GM12875 (cell line): ENCODE results near the gene HOXC13.

Experiments
- H3K4me3 ChIP-seq: one replicate; pipeline ENCODE4 v1.5.1; 2011; ENCODE audit warnings: low read depth, low read length, control low read depth
- CTCF ChIP-seq: IDR thresholded peaks from 2 replicates; pipeline ENCODE4 v1.5.1; 2011; ENCODE audit warnings: low read depth, mild to moderate bottlenecking, control low read depth, inconsistent platforms, low read length, moderate library complexity, borderline replicate concordance; ENCODE audit not compliant: insufficient read depth

HOXC13 gene

GRCh38 chr12:53963434-53964314 lies 25.0 kb downstream of the HOXC13 start:
- TF ChIP-seq CTCF = no peak
- H3K4me3 ChIP-seq = no peak overlapping the region

DNA sequence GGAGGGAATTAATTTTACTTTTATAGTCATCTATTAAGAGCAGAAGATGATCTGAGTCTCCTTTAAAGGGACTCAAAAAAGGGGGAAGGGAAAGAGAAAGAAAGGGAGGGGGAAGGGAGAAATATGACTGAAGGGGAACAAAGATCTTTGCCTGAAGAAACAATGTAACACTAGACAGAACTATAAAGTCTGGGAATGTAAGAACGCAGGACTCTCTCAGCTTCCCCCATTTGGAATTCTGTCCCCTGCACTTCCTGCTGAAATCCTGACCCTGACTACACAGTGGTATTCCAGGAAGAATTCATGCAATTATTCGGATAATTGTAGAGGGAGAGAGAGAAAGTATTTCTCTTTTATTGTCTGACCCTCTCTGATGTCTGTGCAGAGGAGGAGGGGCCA lies 25.7 kb downstream of the HOXC13 start:
- H3K4me3 ChIP-seq = no peak overlapping the region

DNA sequence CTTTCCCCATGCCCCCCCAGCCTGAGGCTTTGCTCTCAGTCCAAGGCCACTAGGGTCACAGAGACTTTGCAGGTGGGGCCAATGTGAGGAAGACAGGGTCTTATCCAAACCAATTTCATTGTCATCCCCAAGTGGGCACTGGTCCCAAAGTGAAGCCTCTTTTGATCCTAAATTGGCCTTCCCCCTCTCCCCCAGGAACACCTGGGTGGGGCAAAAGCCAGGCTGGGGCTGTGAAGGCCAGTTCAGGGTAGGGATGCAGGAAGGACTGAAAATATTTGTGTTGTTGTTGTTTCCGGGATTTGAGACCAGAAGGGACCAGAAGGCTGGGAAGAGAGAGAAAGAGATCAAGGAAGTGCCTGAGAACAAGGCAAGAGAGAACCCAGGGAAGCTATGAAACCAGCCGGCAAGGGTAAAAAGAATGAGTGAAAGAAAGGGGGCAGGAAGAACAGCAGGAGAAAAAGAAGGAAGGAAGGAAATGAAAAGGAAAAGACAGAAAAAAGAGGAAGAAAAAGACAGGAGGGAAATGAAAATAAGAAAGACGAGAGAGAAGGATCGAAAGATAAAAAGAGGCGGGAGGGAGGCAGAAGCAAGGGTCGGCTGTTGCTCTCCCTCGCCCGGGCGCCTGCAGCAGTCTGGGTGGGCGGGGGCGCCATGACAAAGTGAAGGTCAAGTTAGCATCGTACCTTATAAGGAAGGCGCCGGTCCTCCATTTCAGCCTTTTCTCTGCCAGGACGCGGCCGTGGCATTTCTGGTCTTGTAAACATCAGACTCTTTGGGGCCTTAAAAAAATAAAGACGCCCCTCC lies 26.9 kb downstream of the HOXC13 start:
- no peak overlapping the region for H3K4me3 ChIP-seq

More for the DNA sequence above, 25.7 kb downstream of the HOXC13 start:
- no peak for TF ChIP-seq CTCF

DNA sequence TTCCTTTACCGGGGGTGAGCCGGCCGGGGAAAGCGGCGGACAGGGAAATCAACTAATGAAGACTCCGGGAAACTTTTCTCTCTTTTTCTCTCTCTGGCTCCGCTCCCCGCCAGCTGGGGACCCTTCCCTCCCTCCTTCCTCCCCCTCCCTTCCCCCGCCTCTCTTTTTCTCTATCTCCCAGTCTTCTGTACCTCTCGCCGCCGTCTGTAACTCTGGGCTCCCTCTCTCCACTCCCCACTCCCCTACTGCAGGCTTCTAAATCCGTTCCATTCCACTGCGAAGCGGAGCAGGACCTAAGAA lies 27.4 kb downstream of the HOXC13 start:
- H3K4me3 ChIP-seq = no peak overlapping the region
- TF ChIP-seq CTCF = no peak

More for the DNA sequence above, 26.9 kb downstream of the HOXC13 start:
- TF ChIP-seq CTCF = no peak

DNA sequence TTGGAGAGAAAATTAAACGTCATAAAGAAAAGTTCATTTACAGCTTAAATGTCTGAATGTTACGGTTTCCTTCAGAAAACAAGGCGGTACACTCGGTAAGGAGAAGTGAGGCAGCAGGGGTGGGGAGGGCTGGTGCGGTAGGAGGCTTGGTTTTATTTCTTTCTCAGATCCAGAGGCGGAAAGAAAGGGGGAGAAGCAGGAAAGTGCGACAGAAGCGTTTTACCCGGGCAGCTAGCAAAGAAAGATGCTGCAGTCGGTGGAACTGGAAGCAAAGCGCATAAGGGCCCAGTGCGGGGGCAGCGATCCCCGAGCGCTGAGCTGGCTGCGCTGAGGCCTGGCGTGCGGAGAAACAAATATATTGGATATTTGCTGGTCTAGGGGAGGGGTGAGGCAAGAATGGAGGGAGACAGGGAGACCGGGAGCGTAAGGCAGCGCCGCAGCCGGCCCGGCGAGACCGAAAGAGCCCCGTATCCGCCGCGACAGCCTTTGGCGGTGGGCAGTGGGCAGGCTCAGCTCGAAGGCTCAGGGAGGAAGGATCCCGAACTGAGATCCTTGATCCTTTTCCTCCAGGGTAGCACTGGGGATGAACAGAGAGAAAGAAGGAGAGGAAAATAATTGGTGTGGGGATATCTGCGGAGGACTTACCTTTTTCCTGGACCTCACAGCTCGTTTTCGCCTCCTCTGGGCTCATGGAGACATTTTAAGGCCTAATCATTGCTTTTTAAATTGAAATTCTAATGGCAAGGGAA lies 27.9 kb downstream of the HOXC13 start:
- no peak overlapping the region for H3K4me3 ChIP-seq

GRCh38 chr12:53967421-53967925 lies 28.8 kb downstream of the HOXC13 start:
- TF ChIP-seq CTCF = no peak
- no peak overlapping the region for H3K4me3 ChIP-seq

More for the DNA sequence above, 27.9 kb downstream of the HOXC13 start:
- TF ChIP-seq CTCF = no peak
